ENCODE data around the gene SSH3. TPM values are rescaled to one million over a fixed set of nuclear protein-coding genes. Genes with fewer than 3 reads are reported as not detected.

The SSH3 gene
- total RNA-seq, 1 donor from 2014 or later, result 20.1 TPM

DNA sequence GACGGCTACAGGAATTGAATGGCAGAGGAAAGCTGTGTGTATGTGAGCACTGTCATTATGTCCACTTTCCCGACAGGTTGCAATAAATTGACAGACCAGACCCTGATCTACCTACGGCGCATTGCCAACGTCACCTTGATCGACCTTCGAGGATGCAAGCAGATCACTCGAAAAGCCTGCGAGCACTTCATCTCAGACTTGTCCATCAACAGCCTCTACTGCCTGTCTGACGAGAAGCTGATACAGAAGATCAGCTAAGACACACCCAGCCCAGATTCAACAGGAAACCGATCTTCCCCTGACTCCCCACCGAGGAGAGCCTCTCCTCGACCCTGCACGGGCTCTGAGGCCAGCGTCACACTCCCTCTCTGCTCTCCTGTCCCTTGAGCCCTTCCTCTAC is 48.5 kb upstream of the SSH3 start:
- Histone ChIP-seq H3K4me1 (ENCODE audit: insufficient read depth, low read length) (no peaks in the 10 kb centered on the region), H3K9me3 (ENCODE audit: insufficient read depth, low read depth, low read length) (no peaks in the 10 kb centered on the region), H3K4me3 (ENCODE audit: insufficient read depth, low read depth, low read length) (no peak overlapping the region), H3K36me3 (ENCODE audit: insufficient read depth, low read length) (peaks cover 65% of the 10 kb centered on the region), H3K4me2 (ENCODE audit: low read length) (no peak overlapping the region), H3K79me2 (ENCODE audit: insufficient read depth, low read length) (peaks cover 14% of the 10 kb centered on the region), H3K27me3 (ENCODE audit: insufficient read depth, low read length) (no peaks in the 10 kb centered on the region), H3K9ac (ENCODE audit: low read length) (no peak overlapping the region), H3K27ac (ENCODE audit: low read depth, low read length) (no peak overlapping the region), H4K20me1 (ENCODE audit: insufficient read depth, low read length) (peaks cover 68% of the 10 kb centered on the region), H2AFZ (ENCODE audit: low read depth, low read length) (no peak overlapping the region)
- H3K4me1 Mint-ChIP-seq (ENCODE audit: low read depth, unreplicated experiment), result peaks cover 13% of the 10 kb centered on the region
- TF ChIP-seq EZH2 (IDR thresholded peaks at IDR 0.05; ENCODE audit: insufficient read depth, low read length) (no peak), CTCF (IDR thresholded peaks at IDR 0.05; ENCODE audit: insufficient read depth, low read depth, low read length) (no peak)
- H3K9me3 Mint-ChIP-seq (ENCODE audit: unreplicated experiment), result no peaks in the 10 kb centered on the region
- H3K27me3 Mint-ChIP-seq (ENCODE audit: low read depth, unreplicated experiment), result no peaks in the 10 kb centered on the region
- peaks cover 28% of the 10 kb centered on the region for H3K36me3 Mint-ChIP-seq (ENCODE audit: low read depth, unreplicated experiment)
- peak overlapping the region; percentile 34 for H3K27ac Mint-ChIP-seq (ENCODE audit: unreplicated experiment)
- no peak overlapping the region for H3K4me3 Mint-ChIP-seq (ENCODE audit: unreplicated experiment)
- FAIRE-seq, result no peak
- DNase-seq (ENCODE audit: low read depth), result no peak

GRCh38 chr11:67255353-67255752 is 48.0 kb upstream of the SSH3 start:
- no peak overlapping the region for H3K27ac Mint-ChIP-seq (ENCODE audit: unreplicated experiment)
- H3K4me2 ChIP-seq (ENCODE audit: low read length), result no peak overlapping the region

More at GRCh38 chr11:67255353-67255752, 48.0 kb upstream of the SSH3 start:
- no peak for DNase-seq (ENCODE audit: low read depth)
- Histone ChIP-seq H3K4me3 (ENCODE audit: insufficient read depth, low read depth, low read length) (no peak overlapping the region), H3K27me3 (ENCODE audit: insufficient read depth, low read length) (no peaks in the 10 kb centered on the region), H2AFZ (ENCODE audit: low read depth, low read length) (no peak overlapping the region), H3K27ac (ENCODE audit: low read depth, low read length) (no peak overlapping the region), H4K20me1 (ENCODE audit: insufficient read depth, low read length) (peaks cover 62% of the 10 kb centered on the region), H3K4me1 (ENCODE audit: insufficient read depth, low read length) (no peaks in the 10 kb centered on the region), H3K9ac (ENCODE audit: low read length) (no peak overlapping the region), H3K36me3 (ENCODE audit: insufficient read depth, low read length) (peaks cover 61% of the 10 kb centered on the region), H3K79me2 (ENCODE audit: insufficient read depth, low read length) (peaks cover 8% of the 10 kb centered on the region), H3K9me3 (ENCODE audit: insufficient read depth, low read depth, low read length) (no peaks in the 10 kb centered on the region)
- H3K4me1 Mint-ChIP-seq (ENCODE audit: low read depth, unreplicated experiment), result peaks cover 13% of the 10 kb centered on the region
- no peaks in the 10 kb centered on the region for H3K9me3 Mint-ChIP-seq (ENCODE audit: unreplicated experiment)
- no peak overlapping the region for H3K4me3 Mint-ChIP-seq (ENCODE audit: unreplicated experiment)
- no peak for FAIRE-seq
- H3K36me3 Mint-ChIP-seq (ENCODE audit: low read depth, unreplicated experiment), result peaks cover 28% of the 10 kb centered on the region
- H3K27me3 Mint-ChIP-seq (ENCODE audit: low read depth, unreplicated experiment), result no peaks in the 10 kb centered on the region
- no peak for TF ChIP-seq CTCF (IDR thresholded peaks at IDR 0.05; ENCODE audit: insufficient read depth, low read depth, low read length)
